Heart left ventricle (tissue), 16 donors: ENCODE data around the gene DLGAP1. TPM values are rescaled to one million over a fixed set of nuclear protein-coding genes. Genes with fewer than 3 reads are reported as not detected.

Experiments
- ATAC-seq, 4 donors: fragments of 200-7000 bp; cut with Tn5 transposase; one replicate each; pipeline ENCODE4 v1.9.1; 2020 to 2022; ENCODE audit warnings: moderate library complexity in 4 of 4, mild to moderate bottlenecking in 3 of 4, moderate number of reproducible peaks in 1 of 4
- DNase-seq, 5 donors: peaks; one replicate each; pipeline ENCODE4 v3.0.0-alpha.2; 2020
- H3K27ac ChIP-seq, 12 donors: fragments of 200-600 bp; sonication (generic) in 4 of 12; one replicate each; pipeline versions ENCODE4 v1.5.0 to v1.8.0; 2016 to 2022; ENCODE audit warnings: mild to moderate bottlenecking in 2 of 12
- H3K27me3 ChIP-seq, 9 donors: fragments of 200-600 bp; sonication (generic) in 2 of 9; one replicate each; pipeline versions ENCODE4 v1.5.1 to v1.8.0; 2016 to 2022; ENCODE audit warnings: mild to moderate bottlenecking in 3 of 9
- H3K36me3 ChIP-seq, 9 donors: fragments of 200-600 bp; sonication (generic) in 2 of 9; one replicate each; pipeline versions ENCODE4 v1.5.0 to v1.8.0; 2018 to 2022; ENCODE audit warnings: mild to moderate bottlenecking in 2 of 9
- H3K4me1 ChIP-seq, 12 donors: fragments of 200-600 bp; sonication (generic) in 4 of 12; one replicate each; pipeline versions ENCODE4 v1.5.0 to v1.8.0; 2016 to 2022; ENCODE audit warnings: mild to moderate bottlenecking in 3 of 12
- H3K4me3 ChIP-seq, 12 donors: fragments of 200-600 bp; sonication (generic) in 4 of 12; one replicate each; pipeline versions ENCODE4 v1.5.0 to v1.8.0; 2017 to 2022; ENCODE audit warnings: mild to moderate bottlenecking in 9 of 12, moderate library complexity in 4 of 12
- H3K9me3 ChIP-seq, 12 donors: fragments of 200-600 bp; sonication (generic) in 4 of 12; one replicate each; pipeline versions ENCODE4 v1.5.0 to v1.8.0; 2016 to 2022; ENCODE audit warnings: mild to moderate bottlenecking in 1 of 12
- POLR2A ChIP-seq, 2 donors: fragments of 450-650 bp; IDR thresholded peaks; one replicate each; pipeline ENCODE4 v1.6.1; 2017; ENCODE audit warnings: antibody characterized with exemption in 2 of 2, mild to moderate bottlenecking in 2 of 2, moderate library complexity in 2 of 2
- WGBS, 4 donors: extraction: QIAGEN DNeasy Blood & Tissue Kit in 2 of 4; methylation state at CpG; one replicate each; pipeline versions ENCODE4 v1.1.5 to v1.1.7; 2013 to 2018; 5-methylcytosine and 5-hydroxymethylcytosine counted together
- intact Hi-C, 10 donors: fragments of 100-400 bp; cut with DNase I; formaldehyde crosslinking; loops; one replicate each; pipeline versions ENCODE4 v1.11.1 to v1.14.2; 2022
- polyA plus RNA-seq, 2 donors: library from polyadenylated mRNA; stranded (reverse); fragments of 200-250 nt; gene quantifications; one replicate each; pipeline ENCODE4 v1.2.3, GENCODE V29; 2013
- total RNA-seq, 9 donors: library from RNA; depleted of rRNA in 2 of 9; stranded (reverse); fragments of >200 nt in 2 of 9; fragmentation: NEBNext Ultra II Directional in 3 of 9; extraction: Animal tissue kit (Norgen Biotek cat#: 25700) in 3 of 9; gene quantifications; one replicate each; pipeline versions ENCODE4 v1.1.0 to v1.2.4, GENCODE V29; 2016 to 2023
- TF ChIP-seq, protein P1 (sequence below), 12 donors: fragments of 200-600 bp; sonication (generic) in 4 of 12; IDR thresholded peaks; one replicate each; pipeline versions ENCODE4 v1.5.0 to v1.8.0; 2018 to 2022; ENCODE audit warnings: antibody characterized with exemption in 12 of 12, mild to moderate bottlenecking in 5 of 12
- donor health status: ischemic (EF 13 %, LVEDD 7.1; RV severe dilation, severe dysfunction).
- donor health status: healthy with polysubstance abuse.
- donor health status: DM: no; HTN: yes; CAD: no.
- donor health status: DM: no; HTN: no; CAD: no.
- donor health status: ischemic (EF 25% LVEDD 6.9; RV normal size, moderate dysfunction).
- donor health status: ischemic (EF 25% LVEDD 5.7; RV mildly dilated, moderate dysfunction).
- donor health status: healthy.
- donor health status: DM: yes; HTN: yes; CAD: no.
- donor health status: ischemic (EF 35%, LVEDD 5.7; RV mildly dilated, moderate dysfunction).
- donor health status: nonischemic (EF 11% LVEDD 7.7; RV severe dilation, severe dysfunction).
- donor health status: DM: yes; HTN: yes; CAD: no.
- donor health status: PGD.
- donor health status: ischemic (EF 29% LVEDD 5.4; RV normal size, mild dysfunction).
- donor health status: nonischemic (EF 23%, LVEDD 6.1; RV moderate dilation, normal function).

The DLGAP1 gene
- total and polyA plus RNA-seq, 11 donors, result 0.10 to 5.5 (median 0.40) TPM; not detected in 1

DNA sequence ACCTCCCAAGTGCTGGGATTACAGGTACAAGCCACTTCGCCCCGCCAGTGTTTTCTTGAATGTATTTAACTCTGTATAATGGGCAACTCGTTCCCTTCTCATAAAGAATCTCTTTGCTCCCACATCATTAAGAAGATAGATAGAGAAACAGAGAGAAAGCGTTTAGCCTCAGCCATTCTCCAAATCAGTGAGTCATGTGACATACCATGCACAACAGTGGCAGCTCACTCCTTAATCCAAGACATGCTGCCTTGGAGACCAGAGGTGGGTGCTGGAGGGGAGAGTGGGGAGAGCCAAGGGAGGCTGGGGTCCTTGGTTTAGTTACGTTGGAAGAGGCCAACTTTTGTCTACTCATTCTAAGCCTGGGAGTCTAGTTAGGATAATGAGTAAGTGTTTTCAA lies 950.5 kb downstream of the DLGAP1 start:
- H3K9me3 ChIP-seq, result no peaks in the 10 kb centered on the region
- H3K27ac ChIP-seq, result no peak overlapping the region
- TF ChIP-seq, protein P1, sequence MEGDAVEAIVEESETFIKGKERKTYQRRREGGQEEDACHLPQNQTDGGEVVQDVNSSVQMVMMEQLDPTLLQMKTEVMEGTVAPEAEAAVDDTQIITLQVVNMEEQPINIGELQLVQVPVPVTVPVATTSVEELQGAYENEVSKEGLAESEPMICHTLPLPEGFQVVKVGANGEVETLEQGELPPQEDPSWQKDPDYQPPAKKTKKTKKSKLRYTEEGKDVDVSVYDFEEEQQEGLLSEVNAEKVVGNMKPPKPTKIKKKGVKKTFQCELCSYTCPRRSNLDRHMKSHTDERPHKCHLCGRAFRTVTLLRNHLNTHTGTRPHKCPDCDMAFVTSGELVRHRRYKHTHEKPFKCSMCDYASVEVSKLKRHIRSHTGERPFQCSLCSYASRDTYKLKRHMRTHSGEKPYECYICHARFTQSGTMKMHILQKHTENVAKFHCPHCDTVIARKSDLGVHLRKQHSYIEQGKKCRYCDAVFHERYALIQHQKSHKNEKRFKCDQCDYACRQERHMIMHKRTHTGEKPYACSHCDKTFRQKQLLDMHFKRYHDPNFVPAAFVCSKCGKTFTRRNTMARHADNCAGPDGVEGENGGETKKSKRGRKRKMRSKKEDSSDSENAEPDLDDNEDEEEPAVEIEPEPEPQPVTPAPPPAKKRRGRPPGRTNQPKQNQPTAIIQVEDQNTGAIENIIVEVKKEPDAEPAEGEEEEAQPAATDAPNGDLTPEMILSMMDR (IDR thresholded peaks at IDR 0.05), result no peak
- no peak for TF ChIP-seq POLR2A (IDR thresholded peaks at IDR 0.05)
- no peak for DNase-seq
- intact Hi-C loops, result no loop called here
- ATAC-seq, result no peak
- no peaks in the 10 kb centered on the region for H3K36me3 ChIP-seq
- WGBS, 4 donors, result 69 to 90% (median 82%) methylated on average over 5 of the region's 5 CpGs
- peaks cover 0 to 5% (median 0%) of the 10 kb centered on the region in 12 donors for H3K4me1 ChIP-seq
- H3K27me3 ChIP-seq, result peaks cover 0 to 22% (median 12%) of the 10 kb centered on the region in 9 donors
- H3K4me3 ChIP-seq, result no peak overlapping the region

DNA sequence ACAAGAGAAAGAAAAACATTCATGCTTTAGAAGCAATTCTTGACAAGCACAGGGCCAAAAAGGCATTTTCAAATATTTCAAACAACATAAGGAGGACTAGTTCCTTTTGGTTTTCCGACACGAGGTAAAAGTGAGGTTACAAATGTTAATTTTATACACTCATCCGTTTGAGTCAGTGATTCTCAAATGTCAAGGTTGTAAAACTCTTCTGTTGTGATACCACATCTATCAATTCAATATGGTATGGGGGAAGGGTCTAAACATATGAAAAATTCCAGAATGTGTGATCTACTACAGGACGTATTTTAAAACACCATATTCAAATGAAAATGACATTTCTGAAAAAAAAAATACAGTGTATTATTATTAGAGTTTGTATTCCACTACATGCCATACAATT lies 952.5 kb downstream of the DLGAP1 start:
- Histone ChIP-seq H3K4me3 (no peak overlapping the region), H3K27ac (no peak overlapping the region), H3K4me1 (peaks cover 0 to 15% (median 0%) of the 10 kb centered on the region in 12 donors), H3K9me3 (no peaks in the 10 kb centered on the region), H3K36me3 (no peaks in the 10 kb centered on the region), H3K27me3 (peaks cover 2 to 29% (median 12%) of the 10 kb centered on the region in 9 donors)
- 77 to 91% (median 87%) methylated on average over 4 of the region's 4 CpGs for WGBS, 4 donors
- TF ChIP-seq, protein P1 (IDR thresholded peaks at IDR 0.05), result no peak
- TF ChIP-seq POLR2A (IDR thresholded peaks at IDR 0.05), result no peak
- intact Hi-C loops, result no loop called here
- DNase-seq (no peak), ATAC-seq (no peak)

DNA sequence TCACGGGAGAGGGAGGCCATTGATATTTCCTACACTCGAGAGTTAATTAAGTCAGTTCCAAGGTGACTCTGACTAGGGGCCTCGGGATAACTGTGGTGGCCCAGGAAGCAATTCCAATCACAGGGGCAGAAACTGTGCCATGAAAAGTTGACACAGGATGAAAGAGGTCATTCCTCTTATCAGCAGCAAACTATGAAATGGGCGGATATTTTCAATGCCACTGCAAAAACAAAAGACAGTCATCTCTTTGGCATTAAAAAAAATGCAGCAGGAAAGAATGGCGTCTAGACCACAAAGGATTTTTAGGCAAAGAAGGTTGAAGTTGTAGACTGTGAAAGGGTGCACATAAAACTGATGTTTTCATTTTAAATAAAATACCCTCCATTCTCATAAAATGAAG lies 955.1 kb downstream of the DLGAP1 start:
- TF ChIP-seq POLR2A (IDR thresholded peaks at IDR 0.05), result no peak
- TF ChIP-seq, protein P1 (IDR thresholded peaks at IDR 0.05), result no peak
- H3K27ac ChIP-seq, result no peak overlapping the region
- peaks cover 2 to 29% (median 12%) of the 10 kb centered on the region in 9 donors for H3K27me3 ChIP-seq
- ATAC-seq, result no peak
- intact Hi-C loops, result no loop called here
- no peaks in the 10 kb centered on the region for H3K9me3 ChIP-seq
- WGBS, 4 donors, result 55 to 60% (median 57%) methylated on average over 5 of the region's 5 CpGs
- no peak overlapping the region for H3K4me3 ChIP-seq
- peaks cover 0 to 15% (median 0%) of the 10 kb centered on the region in 12 donors for H3K4me1 ChIP-seq
- no peaks in the 10 kb centered on the region for H3K36me3 ChIP-seq
- DNase-seq, result no peak

DNA sequence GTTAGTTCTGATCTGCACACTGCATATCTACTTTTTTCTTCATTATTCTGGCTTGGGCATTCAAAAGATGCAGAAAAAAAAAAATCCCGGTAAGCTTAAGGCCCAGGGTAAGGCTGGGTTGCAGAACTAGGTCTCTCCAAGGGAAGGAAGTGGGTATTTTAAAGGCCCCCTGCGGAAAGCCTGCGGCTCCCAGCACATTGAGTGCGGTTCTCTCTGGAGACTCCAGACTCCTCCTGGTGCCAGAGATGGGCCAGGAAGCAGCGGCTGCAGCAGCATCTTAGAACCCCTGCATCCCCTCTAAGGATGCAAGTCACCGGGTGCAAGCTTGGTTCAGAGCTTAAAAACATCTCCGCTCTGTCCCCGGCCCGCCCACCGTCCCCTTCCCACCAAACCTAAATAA lies 955.6 kb downstream of the DLGAP1 start:
- TF ChIP-seq, protein P1 (IDR thresholded peaks at IDR 0.05), result no peak
- no peak for TF ChIP-seq POLR2A (IDR thresholded peaks at IDR 0.05)
- intact Hi-C loops, result no loop called here
- Histone ChIP-seq H3K4me1 (peaks cover 0 to 15% (median 0%) of the 10 kb centered on the region in 12 donors), H3K27me3 (peaks cover 2 to 29% (median 12%) of the 10 kb centered on the region in 9 donors), H3K4me3 (peak overlapping the region; percentile 26 to 58 (median 47)), H3K36me3 (no peaks in the 10 kb centered on the region), H3K9me3 (no peaks in the 10 kb centered on the region), H3K27ac (no peak overlapping the region)
- DNase-seq, result no peak
- peak in 2 of 4 donors; percentile 36 to 41 for ATAC-seq
- 17 to 28% (median 19%) methylated on average over 5 to 10 of the region's 10 CpGs for WGBS, 4 donors
